HG03442 (cell line): Measurements from ENCODE around the gene RGPD4.
A peak's percentile ranks its signal among the peaks of the same experiment; 100 is the strongest.
"Not testable (repeated sequence)": the region's sequence is repeated elsewhere in the genome, so short reads cannot be mapped to it uniquely, and the experiment has no call there.

Experiments
- ATAC-seq: cut with Tn5 transposase; IDR thresholded peaks from one replicate; pipeline ENCODE4 v1.9.1; 2021; ENCODE audit warnings: mild to moderate bottlenecking, moderate library complexity; ENCODE audit not compliant: unreplicated experiment

RGPD4 gene

DNA sequence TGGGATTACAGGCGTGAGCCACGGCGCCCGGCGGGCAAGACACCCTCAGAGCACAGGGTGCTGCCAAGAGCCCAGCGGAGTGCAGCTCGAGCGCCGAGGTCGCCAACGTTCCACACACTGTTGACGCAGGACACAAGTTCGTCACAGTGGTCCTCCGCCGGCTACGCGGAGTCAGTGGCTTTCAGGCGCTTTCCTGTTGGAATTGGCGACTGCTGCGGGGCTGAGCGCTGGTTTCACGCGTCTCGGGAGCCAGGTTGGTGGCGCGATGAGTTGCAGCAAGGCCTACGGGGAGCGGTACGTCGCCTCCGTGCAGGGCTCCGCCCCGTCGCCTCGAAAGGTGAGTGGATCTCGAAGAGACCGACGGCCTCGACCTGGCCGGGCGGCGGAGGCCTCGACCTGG, at the start of gene RGPD4:
Gene RGPD4, plus strand, starts transcription at position 144 of the 400 bp plus-strand sequence. Its CDS starts 122 bp downstream, at position 266.
- ATAC-seq = not testable (repeated sequence)

DNA sequence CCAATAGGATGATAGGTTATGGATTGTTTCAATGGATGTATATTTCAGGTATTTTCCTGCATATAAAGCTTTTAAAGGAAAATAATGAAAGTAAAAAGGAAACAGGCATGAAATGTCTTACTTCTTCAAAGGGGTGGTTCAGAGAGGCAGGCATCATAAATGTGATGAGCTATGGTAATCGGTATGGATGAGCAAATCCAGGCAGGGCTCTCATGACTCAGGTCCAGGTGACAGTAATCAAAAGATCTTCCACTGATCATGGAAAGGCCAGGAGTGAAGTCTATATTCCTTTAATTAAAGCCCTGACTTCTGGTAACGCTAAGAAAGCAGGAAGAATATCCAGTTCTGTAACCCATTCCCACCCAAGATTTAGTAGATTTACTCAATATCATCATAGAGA, 48.7 kb upstream of the RGPD4 start:
- no peak for ATAC-seq

DNA sequence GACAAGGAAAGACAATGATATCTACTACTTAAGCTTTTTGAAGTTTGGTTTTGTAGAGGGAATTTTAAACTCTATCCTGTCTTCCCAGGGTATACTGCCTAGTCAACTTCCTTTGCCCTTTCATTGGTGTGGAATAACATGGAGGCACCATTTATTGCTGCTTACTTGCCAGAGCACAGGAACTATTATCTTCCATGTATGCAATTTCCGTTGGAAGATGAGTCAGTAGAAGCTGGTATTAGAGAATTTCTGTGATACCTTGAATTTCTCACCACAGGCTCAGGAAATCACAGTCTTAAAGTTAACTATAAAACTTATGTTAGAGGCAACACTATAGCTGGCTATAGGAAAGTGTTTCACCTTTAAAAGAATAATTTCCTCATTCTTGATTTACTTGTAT, 40.9 kb upstream of the RGPD4 start:
- no peak for ATAC-seq

DNA sequence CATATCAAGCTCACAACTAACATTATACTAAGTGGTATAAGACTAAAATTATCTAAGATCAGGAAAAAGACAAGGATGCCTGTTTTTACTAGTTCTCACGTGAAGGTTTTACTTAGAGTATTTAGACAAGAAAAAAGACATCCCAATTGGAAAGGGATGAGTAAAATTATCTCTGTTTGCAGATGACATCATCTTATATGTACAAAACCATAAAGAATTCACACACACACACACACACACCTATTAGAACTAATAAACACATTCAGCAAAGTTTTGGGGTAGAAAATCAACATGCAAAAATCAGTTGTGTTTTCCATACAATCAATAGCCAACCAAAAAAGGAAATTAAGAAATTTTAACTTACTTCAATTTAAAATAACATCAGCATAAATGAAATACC, 35.9 kb upstream of the RGPD4 start:
- ATAC-seq = no peak

DNA sequence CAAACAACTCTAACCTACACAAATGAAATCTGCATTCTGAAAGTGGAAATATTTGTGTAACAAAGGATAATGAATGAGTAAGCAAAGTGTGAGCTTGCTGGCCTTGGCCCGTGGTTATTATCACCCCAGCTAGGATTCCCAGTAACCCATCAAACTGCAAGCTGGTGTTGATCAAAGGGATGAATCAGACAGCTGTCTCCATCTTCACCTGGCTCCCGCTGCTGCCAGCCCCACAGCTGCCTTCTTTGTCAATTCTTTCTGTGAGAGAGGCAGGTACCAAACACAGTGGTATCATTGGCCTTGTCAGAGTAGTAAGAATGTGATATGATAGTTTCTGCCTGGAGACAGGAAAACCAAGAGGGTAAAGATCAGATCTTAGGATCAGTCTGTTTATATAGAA, 25.2 kb upstream of the RGPD4 start:
- no peak for ATAC-seq

DNA sequence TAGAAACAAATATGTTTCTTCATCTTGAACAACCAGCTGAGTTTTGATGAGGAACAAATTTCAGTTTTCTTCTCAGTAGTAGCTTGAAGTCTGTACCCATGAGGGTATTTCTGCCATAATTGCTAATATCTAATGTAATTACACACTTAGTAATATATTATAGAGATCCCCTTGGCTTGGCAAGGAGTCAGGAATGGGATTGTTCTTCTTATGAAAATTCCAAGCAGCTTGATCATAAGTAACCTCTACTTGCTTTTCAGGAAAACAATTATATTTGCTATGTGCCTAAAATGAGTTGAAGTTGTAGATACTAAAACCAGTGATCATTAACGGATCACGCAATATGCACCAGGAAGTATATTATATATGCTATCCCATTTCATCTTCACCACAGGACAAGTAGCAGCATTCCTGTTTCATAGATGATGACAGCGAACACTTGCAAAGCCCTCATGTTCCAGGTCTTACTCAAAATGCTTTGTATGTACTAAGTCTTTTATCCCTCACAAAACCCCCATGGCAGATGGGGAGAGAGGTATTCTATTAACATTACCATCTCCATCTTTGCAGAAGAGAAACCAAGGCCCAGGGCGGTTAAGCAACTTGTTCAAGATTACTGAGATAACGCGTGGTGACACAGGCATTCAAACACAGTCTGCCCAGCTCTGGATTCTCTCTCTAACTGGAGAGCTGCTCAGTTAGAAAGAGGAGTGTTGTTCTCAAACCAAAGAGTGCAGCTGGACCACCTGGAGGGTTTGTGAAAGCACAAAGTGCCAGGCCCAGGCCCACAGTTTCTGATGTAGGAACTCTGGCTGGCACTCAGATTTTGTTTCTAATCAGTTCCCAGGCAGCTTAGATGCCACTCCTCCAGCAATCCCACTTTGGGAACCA, 21.8 kb upstream of the RGPD4 start:
- no peak for ATAC-seq

DNA sequence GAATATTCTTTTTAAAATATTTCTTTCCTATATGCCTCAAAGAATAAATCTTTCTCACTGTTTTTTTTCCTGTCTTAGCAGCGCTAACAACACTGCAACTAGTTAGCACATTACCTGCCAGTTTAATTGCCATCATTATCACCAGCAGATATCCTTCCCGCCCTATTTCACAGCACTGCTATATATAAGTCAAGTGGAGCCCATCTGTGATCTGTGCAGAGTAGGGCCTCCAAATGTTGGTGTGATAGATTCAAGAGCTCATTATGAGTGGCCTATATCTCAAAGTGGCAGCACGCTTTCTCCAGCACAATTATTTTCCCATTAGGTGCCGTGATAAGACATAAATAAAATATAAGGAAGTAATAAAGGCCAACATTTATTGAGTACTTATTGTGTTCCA, 19.8 kb upstream of the RGPD4 start:
- ATAC-seq = no peak

DNA sequence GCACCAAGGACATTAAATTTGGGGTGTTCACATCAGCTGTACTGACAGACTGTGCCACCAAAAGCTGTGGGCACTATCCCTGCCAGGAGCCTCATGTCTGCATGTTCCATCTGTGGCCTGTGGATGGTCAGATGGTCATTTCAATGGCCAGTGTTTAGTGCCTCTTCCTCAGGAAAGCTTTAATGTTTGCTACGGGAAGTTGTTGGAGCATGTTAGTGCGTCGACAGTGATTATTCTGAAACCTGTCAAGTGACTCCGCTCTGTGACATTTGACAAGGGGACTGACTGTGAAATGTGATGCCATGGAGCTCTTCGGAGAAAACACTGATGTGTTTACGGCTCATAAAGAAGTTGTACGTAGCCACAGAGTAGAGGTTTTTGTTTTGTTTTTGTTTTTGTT, 18.7 kb upstream of the RGPD4 start:
- no peak for ATAC-seq

DNA sequence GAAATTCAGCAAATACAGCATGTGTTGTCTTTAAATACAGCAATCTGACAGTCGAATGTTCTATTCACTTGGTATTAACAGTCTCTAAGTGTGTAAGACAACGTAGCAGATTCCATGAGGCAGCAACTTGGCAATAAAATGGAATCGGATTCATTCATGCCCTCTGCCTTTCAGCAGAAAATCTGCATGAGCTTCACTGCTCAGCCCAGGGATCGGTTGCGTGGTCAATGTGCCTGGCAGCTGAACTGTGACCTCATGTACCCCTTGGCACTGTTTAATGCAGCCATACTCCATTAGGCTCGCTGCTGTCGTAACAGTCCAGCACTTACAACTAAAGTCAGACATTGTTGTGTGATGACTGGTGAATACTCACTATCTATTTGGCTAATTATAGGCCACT, 17.7 kb upstream of the RGPD4 start:
- ATAC-seq = no peak

DNA sequence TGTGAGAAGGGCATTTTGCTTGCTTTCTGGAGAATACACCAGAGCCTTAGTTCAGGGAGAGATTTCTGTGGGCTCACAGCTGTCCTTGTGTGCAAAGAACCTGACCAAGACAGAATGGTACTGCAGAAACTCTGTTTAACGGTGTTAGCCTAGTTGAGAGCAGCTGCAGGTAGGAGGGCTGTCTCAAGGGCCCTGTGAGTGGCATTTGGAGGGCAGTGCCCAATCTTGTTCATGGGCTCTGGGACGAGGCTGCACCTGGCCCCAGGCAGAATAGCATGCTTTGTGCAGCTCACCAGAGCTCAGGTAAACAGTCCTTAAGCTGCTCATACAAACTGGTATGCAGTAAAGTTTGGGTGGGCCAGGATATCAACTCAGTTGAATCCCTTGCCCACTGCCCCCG, 16.9 kb upstream of the RGPD4 start:
- no peak for ATAC-seq

DNA sequence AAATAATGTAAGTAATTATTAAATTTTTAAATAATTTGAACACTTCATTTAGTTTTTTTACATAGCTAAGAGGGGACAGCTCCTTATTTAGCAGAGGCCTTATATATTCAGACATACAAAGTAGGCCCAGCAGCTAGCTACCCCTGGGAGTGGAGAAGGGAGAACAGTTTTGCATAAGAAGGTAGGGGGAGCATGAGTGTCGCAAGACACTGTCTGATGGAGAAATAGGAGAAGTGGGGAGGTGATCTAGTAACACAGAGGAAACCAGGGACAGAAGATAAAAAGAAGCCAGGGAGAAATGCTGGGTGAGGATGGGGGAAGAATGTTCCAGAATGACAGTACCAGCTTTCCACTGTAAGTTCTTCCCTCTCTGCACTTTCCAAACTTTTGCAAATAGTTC, 16.0 kb upstream of the RGPD4 start:
- no peak for ATAC-seq

DNA sequence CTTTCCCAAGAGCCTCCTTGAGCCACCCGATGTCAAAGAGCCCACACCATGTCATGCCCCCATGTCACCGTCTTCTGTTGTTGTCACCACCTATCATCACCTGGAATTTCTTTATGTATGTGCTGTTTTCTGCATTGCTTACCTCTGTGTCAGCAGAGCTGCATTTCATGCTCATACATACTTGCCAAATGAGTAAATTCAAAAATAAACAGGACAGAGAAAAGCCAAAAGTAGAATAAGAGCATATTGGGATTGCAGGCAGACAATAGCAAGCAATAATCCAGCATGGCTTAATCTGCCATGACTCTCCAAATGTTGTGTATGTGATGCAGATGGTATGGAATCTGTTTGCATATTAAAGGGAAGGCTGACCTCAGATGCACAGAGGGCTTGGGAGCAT, 15.3 kb upstream of the RGPD4 start:
- ATAC-seq = no peak

DNA sequence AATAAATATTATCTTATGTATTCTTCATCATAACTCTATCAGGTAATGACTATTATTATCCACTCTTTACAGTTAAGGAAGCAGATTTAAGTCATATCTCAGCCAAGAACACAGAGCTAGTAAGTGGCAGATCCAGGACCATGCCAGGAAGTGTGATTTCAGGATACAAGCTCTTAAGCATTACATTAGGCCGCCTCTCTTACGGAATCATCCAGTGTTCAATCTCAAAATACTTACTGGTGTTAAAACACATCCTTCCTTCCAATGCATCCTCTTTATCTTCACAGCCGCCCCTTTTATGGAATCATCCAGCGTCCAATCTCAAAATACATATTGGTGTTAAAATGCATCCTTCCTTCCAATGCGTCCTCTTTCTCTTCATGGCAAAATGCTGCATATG, 14.7 kb upstream of the RGPD4 start:
- no peak for ATAC-seq

DNA sequence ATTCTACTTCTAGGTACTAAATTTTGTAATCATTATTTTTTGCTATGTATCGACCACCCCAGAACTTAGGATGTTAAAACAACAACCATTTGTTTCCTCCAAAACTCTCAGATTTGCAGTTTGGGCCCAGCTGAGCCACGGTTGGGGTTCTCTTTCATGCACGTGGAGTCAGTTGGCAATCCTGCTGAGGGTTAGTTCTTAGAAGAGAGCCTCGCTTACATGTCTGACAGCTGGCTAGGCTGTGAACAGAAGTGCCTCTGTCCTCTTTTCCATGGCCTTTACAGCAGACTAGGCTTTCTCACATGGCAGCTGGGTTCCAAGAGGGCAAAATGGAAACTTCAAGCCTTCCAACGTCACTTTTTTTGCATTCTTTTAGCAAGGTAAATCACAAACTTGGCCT, 9.3 kb upstream of the RGPD4 start:
- no peak for ATAC-seq

DNA sequence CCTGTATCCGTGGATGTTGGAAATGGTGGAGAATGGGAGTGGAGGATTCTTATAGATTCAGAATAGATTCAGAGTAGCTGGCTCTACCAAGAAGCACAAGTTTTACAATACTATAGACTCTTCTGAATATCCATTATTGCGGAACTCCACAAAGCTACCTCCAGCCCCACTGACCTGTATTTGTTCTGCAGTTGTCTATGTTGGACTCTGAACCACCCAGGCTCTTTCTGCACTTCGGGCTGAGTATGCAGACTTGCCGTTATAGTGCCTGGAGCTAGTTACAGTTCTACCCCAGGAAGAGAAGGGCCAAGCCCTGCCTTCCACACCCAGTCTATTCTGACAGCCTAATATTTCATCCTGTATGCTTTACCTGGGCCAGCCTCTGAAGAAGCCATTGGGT, 4.4 kb upstream of the RGPD4 start:
- ATAC-seq = no peak

DNA sequence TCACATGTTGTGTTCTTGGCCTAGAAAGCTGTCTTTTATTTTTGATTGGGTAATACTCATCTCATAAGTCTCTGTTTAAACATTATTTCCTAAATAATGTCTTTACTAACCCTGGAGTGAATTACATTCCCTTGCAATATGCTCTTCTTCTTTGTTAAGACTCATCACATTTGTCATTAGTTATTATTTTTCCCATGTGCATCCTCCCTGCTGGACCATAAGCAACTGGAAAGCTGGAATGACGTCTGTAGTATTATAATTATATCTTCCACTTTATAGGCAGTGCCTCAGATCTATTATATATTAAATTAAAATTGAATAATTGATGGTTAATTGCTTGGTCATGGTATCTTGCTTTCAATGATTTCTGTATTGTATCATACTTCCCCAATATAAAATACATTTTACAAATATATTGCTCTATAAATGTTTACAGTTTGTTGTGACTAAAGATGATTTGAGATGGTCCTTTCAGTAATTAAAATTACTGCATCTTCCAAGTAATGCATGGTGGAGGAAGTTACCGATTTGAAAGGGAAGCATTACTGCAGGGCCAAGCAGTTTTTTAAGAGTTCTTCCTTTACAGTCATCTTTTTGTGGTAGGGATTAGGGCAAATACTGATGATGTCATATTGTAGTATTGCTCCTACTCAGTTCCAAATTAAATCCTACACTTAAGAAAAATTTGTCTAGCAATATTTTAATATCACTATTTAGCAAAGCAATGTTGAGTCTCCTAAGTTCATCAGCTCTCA, 2.1 kb upstream of the RGPD4 start:
- ATAC-seq = no peak

DNA sequence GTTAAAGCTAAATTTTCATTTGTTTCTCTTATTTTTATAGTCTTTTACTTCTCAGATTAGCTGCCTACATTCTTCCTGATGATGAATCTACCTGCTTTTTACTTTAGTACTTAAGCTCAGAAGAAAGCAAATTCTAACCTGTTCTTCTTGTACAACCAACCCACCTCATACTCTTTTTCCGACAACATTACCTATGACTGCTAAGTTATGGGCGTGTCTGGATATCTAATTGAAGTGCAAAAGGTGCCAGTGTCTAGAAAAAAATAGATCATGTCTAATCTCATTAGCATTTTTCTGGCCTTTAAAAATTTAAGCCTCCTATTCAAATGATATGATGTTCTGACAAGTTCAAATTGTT, 1.5 kb upstream of the RGPD4 start:
- no peak for ATAC-seq

DNA sequence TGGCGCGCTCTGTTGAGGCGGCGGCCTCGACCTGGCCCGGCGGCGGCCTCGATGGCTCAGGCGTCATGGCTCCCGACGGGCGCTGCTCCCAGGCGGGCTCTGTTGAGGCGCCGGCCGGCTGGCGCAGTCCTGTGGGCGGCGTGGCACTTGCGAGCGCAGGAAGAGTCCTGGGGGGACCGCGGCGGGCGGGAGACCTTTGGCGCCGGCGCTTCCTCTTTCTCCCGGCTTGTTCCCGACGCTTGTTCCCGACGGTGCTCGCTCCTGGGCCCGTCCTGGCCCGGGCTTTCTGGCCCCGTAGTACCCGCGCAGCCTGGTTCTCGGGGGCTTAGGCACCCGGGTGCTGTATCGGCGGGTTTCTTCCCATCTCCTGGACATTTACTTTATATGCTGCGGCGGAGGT, 2.8 kb downstream of the RGPD4 start:
- ATAC-seq = not testable (repeated sequence)

DNA sequence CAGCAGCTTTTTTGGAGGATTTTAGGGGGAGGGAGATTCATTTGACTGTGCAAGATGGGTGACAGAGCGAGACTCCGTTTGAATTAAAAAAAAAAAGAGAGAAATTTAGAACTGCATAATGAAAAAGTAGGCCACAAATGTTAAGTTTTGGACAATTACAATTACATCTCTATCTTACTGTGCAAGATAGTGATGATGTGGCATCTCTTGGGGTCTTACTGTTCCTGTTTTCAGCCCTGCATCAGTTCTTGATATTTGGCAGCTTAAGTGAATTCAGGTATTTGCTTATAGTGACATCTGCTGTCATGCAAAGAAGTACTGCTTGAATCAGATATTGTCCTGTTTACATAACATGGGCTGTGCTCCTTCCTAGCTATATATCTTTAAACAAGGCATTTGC, 6.5 kb downstream of the RGPD4 start:
- not testable (repeated sequence) for ATAC-seq

DNA sequence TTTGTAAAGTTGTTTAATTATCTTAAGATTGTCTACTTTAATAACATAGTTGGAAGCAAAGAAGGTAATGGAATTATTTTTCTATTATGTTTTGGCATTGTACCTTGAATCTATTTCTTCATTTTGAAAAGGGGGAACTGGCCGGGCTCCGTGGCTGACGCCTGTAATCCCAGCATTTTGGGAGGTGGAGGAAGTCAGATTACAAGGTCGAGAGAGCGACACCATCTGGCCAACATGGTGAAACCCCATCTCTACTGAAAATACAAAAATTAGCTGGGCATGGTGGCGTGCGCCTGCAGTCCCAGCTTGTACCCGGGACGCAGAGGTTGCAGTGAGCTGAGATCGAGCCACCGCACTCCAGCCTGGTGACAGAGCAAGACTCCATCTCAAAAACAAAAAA, 6.9 kb downstream of the RGPD4 start:
- not testable (repeated sequence) for ATAC-seq

DNA sequence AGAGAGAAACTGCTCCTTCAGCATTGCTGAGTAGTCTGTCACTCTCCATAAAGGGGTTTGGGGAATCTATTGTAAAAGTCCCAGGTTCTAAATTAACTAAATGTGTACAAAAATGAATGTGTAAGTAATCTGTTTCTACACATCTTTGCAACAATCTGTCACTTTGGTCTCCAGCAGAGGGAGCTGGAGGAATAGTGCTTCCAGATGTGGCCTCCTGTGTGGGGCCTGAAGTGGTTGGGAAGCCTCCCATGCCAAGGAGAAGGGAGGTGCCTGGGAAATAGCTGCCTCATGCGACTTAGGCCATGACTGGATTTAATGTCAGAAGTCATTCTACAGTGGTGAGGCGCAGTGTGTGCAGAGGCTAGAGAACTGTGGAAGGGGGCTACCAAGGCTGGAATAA, 89.4 kb downstream of the RGPD4 start:
- ATAC-seq = not testable (repeated sequence)

DNA sequence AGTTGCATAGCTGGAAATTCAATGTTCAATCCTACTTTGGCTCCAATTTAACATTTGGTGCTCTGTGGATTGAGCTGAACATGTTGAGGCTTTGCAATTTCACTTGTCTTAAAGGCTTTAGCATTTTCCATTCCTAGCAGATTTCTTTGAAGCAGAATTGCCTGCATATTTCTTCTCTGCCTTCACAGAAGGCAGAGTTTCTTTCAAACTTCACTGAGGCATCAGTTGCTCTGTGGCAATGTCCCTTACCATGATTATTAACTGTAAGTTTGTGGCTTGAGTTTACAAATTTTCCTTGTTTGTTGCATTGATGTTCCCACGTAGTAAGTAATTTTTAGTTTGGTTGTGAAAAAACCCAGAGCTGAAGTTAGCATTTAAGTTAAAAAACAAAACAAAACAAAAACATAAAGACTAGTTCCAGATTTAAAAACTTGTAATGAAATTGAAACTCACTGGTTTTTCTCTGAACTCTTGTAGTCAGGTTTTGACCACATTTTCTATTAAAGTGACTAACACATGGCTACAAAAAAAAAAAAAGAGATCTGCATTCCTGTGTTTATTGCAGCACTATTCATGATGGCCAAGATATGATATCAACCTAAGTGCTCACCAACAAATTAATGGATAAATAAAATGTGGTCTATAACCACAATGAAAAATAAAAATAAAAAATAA, 90.1 kb downstream of the RGPD4 start:
- ATAC-seq = peak; percentile 60
